GM21717 (cell line): ENCODE results near the gene AURKAIP1.
A peak's percentile ranks its signal among the peaks of the same experiment; 100 is the strongest.
"Not testable (repeated sequence)": the region's sequence is repeated elsewhere in the genome, so short reads cannot be mapped to it uniquely, and the experiment has no call there.

ENCODE experiments used
- ATAC-seq: cut with Tn5 transposase; IDR thresholded peaks from one replicate; pipeline ENCODE4 v1.9.1; 2021; ENCODE audit warnings: mild to moderate bottlenecking, moderate library complexity; ENCODE audit not compliant: unreplicated experiment

Gene AURKAIP1

GRCh38 chr1:1406821-1407635, 32.0 kb upstream of the AURKAIP1 start, which contains the start of gene MRPL20:
Gene MRPL20 (minus strand): TSS chr1:1407293. CDS start chr1:1407217, 76 bp downstream.
- ATAC-seq: peak; percentile 84

- ATAC-seq: no peak
Measured at GRCh38 chr1:1406101-1406820, 31.3 kb upstream of the AURKAIP1 start.

GRCh38 chr1:1403653-1404052, 28.6 kb upstream of the AURKAIP1 start:
- no peak for ATAC-seq

GRCh38 chr1:1402901-1403392, 27.9 kb upstream of the AURKAIP1 start:
- not testable (repeated sequence) for ATAC-seq

GRCh38 chr1:1402072-1402900, 27.3 kb upstream of the AURKAIP1 start:
- no peak for ATAC-seq

- ATAC-seq: no peak
Measured at GRCh38 chr1:1401457-1402010, 26.5 kb upstream of the AURKAIP1 start.

GRCh38 chr1:1400576-1401456, 25.8 kb upstream of the AURKAIP1 start:
- no peak for ATAC-seq

- no peak for ATAC-seq
Measured at GRCh38 chr1:1399872-1400575, 25.0 kb upstream of the AURKAIP1 start.

- peak; percentile 88 for ATAC-seq
Measured at GRCh38 chr1:1399187-1399871, 24.3 kb upstream of the AURKAIP1 start, which contains the start of gene CCNL2. Gene CCNL2 (minus strand): TSS chr1:1399335. CDS start chr1:1399306, 29 bp downstream.

- ATAC-seq: peak; percentile 1
Measured at GRCh38 chr1:1398677-1399186, 23.7 kb upstream of the AURKAIP1 start.

GRCh38 chr1:1397839-1398523, 23.0 kb upstream of the AURKAIP1 start:
- no peak for ATAC-seq

GRCh38 chr1:1395166-1395565, 20.2 kb upstream of the AURKAIP1 start:
- ATAC-seq: no peak

GRCh38 chr1:1394116-1394515, 19.1 kb upstream of the AURKAIP1 start:
- ATAC-seq: no peak

- ATAC-seq: no peak
Measured at GRCh38 chr1:1393428-1393827, 18.4 kb upstream of the AURKAIP1 start.

GRCh38 chr1:1393014-1393413, 18.0 kb upstream of the AURKAIP1 start:
- no peak for ATAC-seq

- no peak for ATAC-seq
Measured at GRCh38 chr1:1391225-1391624, 16.2 kb upstream of the AURKAIP1 start.

GRCh38 chr1:1390675-1391074, 15.7 kb upstream of the AURKAIP1 start:
- no peak for ATAC-seq

- no peak for ATAC-seq
Measured at GRCh38 chr1:1388078-1388472, 13.1 kb upstream of the AURKAIP1 start.
